Esophagus muscularis mucosa (tissue), 4 donors: ENCODE data around the gene MS4A18.

ENCODE experiments used
- CTCF ChIP-seq, 3 experiments: fragments of 200-600 bp in 2 of 3; fragments of 450-650 bp in 1 of 3; sonication (generic) in 2 of 3; IDR thresholded peaks; one replicate each; pipeline ENCODE4 v1.5.1; 2017 to 2019; ENCODE audit warnings: antibody characterized with exemption in 3 of 3, mild to moderate bottlenecking in 2 of 3, moderate library complexity in 1 of 3
- EP300 ChIP-seq: sonication (generic); formaldehyde crosslinking; IDR thresholded peaks from one replicate; pipeline ENCODE4 v1.6.1; 2017; ENCODE audit warnings: antibody characterized with exemption
- POLR2A ChIP-seq: fragments of 450-650 bp; IDR thresholded peaks from one replicate; pipeline ENCODE4 v1.6.1; 2017; ENCODE audit warnings: antibody characterized with exemption, moderate library complexity, mild to moderate bottlenecking, low read depth
- POLR2AphosphoS5 ChIP-seq, 2 donors: sonication (generic); formaldehyde crosslinking; IDR thresholded peaks; one replicate each; pipeline ENCODE4 v1.6.1; 2017; ENCODE audit warnings: antibody characterized with exemption in 2 of 2

GRCh38 chr11:60765355-60765754, 40.8 kb downstream of the MS4A18 start:
- TF ChIP-seq POLR2A: no peak
- TF ChIP-seq POLR2AphosphoS5 (IDR thresholded peaks at IDR 0.05): no peak
- no peak for TF ChIP-seq CTCF (IDR thresholded peaks at IDR 0.05)
- no peak for TF ChIP-seq EP300
